OCI-LY7 (cell line): ENCODE results near the gene ZNF670. TPM values are rescaled to one million over a fixed set of nuclear protein-coding genes. Genes with fewer than 3 reads are reported as not detected.
A peak's percentile ranks its signal among the peaks of the same experiment; 100 is the strongest.

ENCODE experiments used
- BruUV-seq: library from RNA; stranded (reverse); fragments of 400-500 nt; replicated peaks from 2 replicates; lab custom pipeline; 2021; lab: Mats Ljungman, UMichigan
- CTCF ChIA-PET: fragments of 300-600 bp; sonication (Branson Sonifier 250); formaldehyde crosslinking; loops from one replicate; lab custom pipeline; 2022; ENCODE audit warnings: antibody characterized with exemption; ENCODE audit not compliant: unreplicated experiment; lab: Charles Lee
- POLR2A ChIA-PET: fragments of 300-600 bp; sonication (Branson Sonifier 250); formaldehyde crosslinking; loops from one replicate; lab custom pipeline; 2022; ENCODE audit warnings: antibody characterized with exemption; lab: Charles Lee
- DNase-seq: peaks from one replicate; pipeline ENCODE4 v3.0.0-alpha.2; 2015; ENCODE audit warnings: low spot score
- H2AFZ ChIP-seq: fragments of 200-600 bp; sonication (generic), shearing (Covaris generic); 2 replicates; pipeline ENCODE4 v1.6.1; 2014; ENCODE audit warnings: mild to moderate bottlenecking, antibody characterized with exemption, low read length, moderate library complexity
- H3K27ac ChIP-seq: fragments of 200-600 bp; sonication (generic); 2 replicates; pipeline ENCODE4 v1.5.1; 2014; ENCODE audit warnings: mixed run types, low read depth, mild to moderate bottlenecking, moderate library complexity, low read length, inconsistent platforms; ENCODE audit not compliant: poor library complexity, severe bottlenecking
- H3K36me3 ChIP-seq: fragments of 200-600 bp; sonication (generic); 2 replicates; pipeline ENCODE4 v1.6.1; 2014; ENCODE audit warnings: mild to moderate bottlenecking, antibody characterized with exemption, low read length, moderate library complexity, mixed read lengths; ENCODE audit not compliant: insufficient read depth
- H3K4me1 ChIP-seq: fragments of 200-600 bp; sonication (generic); 2 replicates; pipeline ENCODE4 v1.5.1; 2014; ENCODE audit warnings: mild to moderate bottlenecking, low read length; ENCODE audit not compliant: insufficient read depth, poor library complexity, severe bottlenecking
- H3K4me2 ChIP-seq: fragments of 200-600 bp; sonication (generic); 2 replicates; pipeline ENCODE4 v1.6.1; 2014; ENCODE audit warnings: mild to moderate bottlenecking, low read length
- H3K4me3 ChIP-seq: fragments of 200-600 bp; sonication (generic); 2 replicates; pipeline ENCODE4 v1.5.1; 2014; ENCODE audit warnings: mild to moderate bottlenecking, low read depth, low read length; ENCODE audit not compliant: poor library complexity, severe bottlenecking
- H3K79me2 ChIP-seq: fragments of 200-600 bp; sonication (generic); 2 replicates; pipeline ENCODE4 v1.6.1; 2016; ENCODE audit warnings: low read depth, mild to moderate bottlenecking, low read length, moderate library complexity, mixed read lengths; ENCODE audit not compliant: insufficient read depth
- H3K9me2 ChIP-seq: fragments of 200-600 bp; sonication (generic); 2 replicates; pipeline ENCODE4 v1.6.1; 2016; ENCODE audit warnings: mild to moderate bottlenecking, low read length, mixed read lengths; ENCODE audit not compliant: insufficient read depth
- H3K9me3 ChIP-seq: fragments of 200-600 bp; sonication (generic); 2 replicates; pipeline ENCODE4 v1.6.1; 2014; ENCODE audit warnings: mild to moderate bottlenecking, mixed run types, low read length, mixed read lengths
- H4K20me1 ChIP-seq: fragments of 200-600 bp; sonication (generic); 2 replicates; pipeline ENCODE4 v1.6.1; 2014; ENCODE audit warnings: mild to moderate bottlenecking, antibody characterized with exemption, low read length, moderate library complexity, mixed read lengths; ENCODE audit not compliant: insufficient read depth
- EZH2phosphoT487 ChIP-seq: fragments of 200-600 bp; sonication (generic); IDR thresholded peaks from 2 replicates; pipeline ENCODE4 v1.6.1; 2018; ENCODE audit warnings: low read depth, borderline replicate concordance, mild to moderate bottlenecking, mixed run types, antibody characterized with exemption, low read length, moderate library complexity, mixed read lengths
- intact Hi-C: fragments of 100-400 bp; cut with micrococcal nuclease; formaldehyde crosslinking; loops from one replicate; pipeline ENCODE4 v1.10.0; 2022; ENCODE audit not compliant: unreplicated experiment
- total RNA-seq, 2 experiments: library from RNA; depleted of rRNA in 1 of 2; stranded (reverse); fragments of >200 nt in 1 of 2; shearing (Covaris generic) in 1 of 2; gene quantifications; 2 replicates each; pipeline ENCODE4 v1.2.3, GENCODE V29; 2014 to 2022
- TF ChIP-seq, protein P1 (sequence below): fragments of 200-600 bp; sonication (generic); conservative IDR thresholded peaks from 2 replicates; pipeline ENCODE4 v1.5.1; 2014; ENCODE audit warnings: mild to moderate bottlenecking, antibody characterized with exemption, low read length, moderate library complexity, mixed read lengths

ZNF670 gene
- total RNA-seq, 2 experiments from 2014 or later = 5.5 to 8.6 TPM

DNA sequence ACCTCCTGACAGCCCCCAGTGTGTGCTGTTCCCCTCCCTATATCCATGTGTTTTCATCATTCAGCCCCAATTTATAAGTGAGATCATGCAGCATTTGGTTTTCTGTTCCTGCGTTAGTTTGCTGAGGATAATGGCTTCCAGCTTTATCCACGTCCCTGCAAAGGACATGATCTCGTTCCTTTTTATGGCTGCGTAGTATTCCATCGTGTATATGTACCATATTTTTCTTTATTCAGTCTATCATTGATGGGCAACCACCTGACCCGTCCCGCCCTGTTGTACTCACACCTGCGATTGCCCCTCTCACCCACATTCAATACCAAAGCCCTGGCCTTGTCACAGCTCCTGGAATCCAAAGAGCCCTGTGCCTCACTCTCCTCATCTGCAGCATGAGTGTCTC lies 6.2 kb upstream of the ZNF670 start:
- TF ChIP-seq EZH2phosphoT487 = no peak
- Histone ChIP-seq H3K4me1 (no peaks in the 10 kb centered on the region), H2AFZ (no peak overlapping the region), H3K79me2 (no peaks in the 10 kb centered on the region), H4K20me1 (no peaks in the 10 kb centered on the region), H3K36me3 (no peaks in the 10 kb centered on the region), H3K9me2 (no peaks in the 10 kb centered on the region), H3K4me2 (no peak overlapping the region), H3K4me3 (no peak overlapping the region), H3K27ac (no peak overlapping the region), H3K9me3 (no peaks in the 10 kb centered on the region)
- no TSS peak for BruUV-seq
- no peak for DNase-seq
- intact Hi-C loops = no loop called here
- ChIA-PET POLR2A (no interaction called here), CTCF (no interaction called here)

DNA sequence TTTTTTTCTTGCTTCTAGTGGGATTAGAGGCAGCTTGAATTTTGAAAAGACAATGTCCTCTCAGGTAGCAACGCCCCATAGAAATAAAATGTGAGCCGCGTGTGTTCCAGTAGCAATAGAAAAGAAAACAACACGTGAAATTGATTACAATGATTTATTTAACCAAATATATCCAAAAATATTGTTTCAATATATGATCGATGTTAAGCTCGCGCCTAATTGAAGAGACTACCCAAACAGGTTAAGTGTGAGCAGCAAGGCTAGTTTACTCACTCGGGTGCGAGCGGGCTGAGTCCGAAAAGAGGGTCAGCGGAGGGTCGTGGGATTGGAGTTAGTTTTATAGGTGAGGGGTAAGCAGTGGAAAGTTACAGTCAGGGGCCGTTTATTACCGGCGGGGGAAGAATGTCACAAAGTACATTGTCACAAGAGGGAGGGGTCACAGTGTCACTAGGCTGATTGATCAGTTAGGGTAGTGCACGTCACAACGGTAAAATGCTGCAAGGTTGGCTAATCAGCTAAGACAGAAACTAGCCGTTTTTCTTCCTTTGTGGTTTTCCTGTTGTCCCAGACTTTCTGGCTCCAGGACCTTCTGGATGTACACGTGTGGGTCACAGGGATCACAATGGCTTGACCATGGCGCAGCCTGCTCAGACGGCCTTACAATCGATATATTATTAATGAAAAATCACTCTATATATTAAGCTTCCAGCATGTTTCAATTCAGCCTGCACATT lies 697 bp upstream of the ZNF670 start:
- ChIA-PET CTCF (no interaction called here), POLR2A (interaction anchor here (0.6 to 1.0 kb wide), 10 partner anchors 24 to 1692 kb away, joined by 3 to 6 read pairs (median 4); partner anchors contain the start of gene AHCTF1)
- no peaks in the 10 kb centered on the region for H4K20me1 ChIP-seq
- TF ChIP-seq EZH2phosphoT487 = no peak
- TF ChIP-seq, protein P1, sequence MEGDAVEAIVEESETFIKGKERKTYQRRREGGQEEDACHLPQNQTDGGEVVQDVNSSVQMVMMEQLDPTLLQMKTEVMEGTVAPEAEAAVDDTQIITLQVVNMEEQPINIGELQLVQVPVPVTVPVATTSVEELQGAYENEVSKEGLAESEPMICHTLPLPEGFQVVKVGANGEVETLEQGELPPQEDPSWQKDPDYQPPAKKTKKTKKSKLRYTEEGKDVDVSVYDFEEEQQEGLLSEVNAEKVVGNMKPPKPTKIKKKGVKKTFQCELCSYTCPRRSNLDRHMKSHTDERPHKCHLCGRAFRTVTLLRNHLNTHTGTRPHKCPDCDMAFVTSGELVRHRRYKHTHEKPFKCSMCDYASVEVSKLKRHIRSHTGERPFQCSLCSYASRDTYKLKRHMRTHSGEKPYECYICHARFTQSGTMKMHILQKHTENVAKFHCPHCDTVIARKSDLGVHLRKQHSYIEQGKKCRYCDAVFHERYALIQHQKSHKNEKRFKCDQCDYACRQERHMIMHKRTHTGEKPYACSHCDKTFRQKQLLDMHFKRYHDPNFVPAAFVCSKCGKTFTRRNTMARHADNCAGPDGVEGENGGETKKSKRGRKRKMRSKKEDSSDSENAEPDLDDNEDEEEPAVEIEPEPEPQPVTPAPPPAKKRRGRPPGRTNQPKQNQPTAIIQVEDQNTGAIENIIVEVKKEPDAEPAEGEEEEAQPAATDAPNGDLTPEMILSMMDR = no peak; the same call in 1 of the 2 replicates
- H3K4me2 ChIP-seq = peak overlapping the region; percentile 87
- H3K36me3 ChIP-seq = peaks cover 18% of the 10 kb centered on the region
- peak overlapping the region; percentile 91 for H2AFZ ChIP-seq
- H3K79me2 ChIP-seq = peaks cover 32% of the 10 kb centered on the region
- DNase-seq = no peak
- peaks cover 7% of the 10 kb centered on the region; the same call in 1 of the 2 replicates for H3K9me3 ChIP-seq
- H3K9me2 ChIP-seq = no peaks in the 10 kb centered on the region
- H3K27ac ChIP-seq = no peak overlapping the region
- BruUV-seq = no TSS peak
- H3K4me3 ChIP-seq = peak overlapping the region; percentile 85
- peaks cover 18% of the 10 kb centered on the region for H3K4me1 ChIP-seq
- intact Hi-C loops = loop anchor here (2.0 to 5.0 kb wide), 3 partner anchors 133 to 572 kb away; partner anchors contain the start of genes AHCTF1 and SMYD3

DNA sequence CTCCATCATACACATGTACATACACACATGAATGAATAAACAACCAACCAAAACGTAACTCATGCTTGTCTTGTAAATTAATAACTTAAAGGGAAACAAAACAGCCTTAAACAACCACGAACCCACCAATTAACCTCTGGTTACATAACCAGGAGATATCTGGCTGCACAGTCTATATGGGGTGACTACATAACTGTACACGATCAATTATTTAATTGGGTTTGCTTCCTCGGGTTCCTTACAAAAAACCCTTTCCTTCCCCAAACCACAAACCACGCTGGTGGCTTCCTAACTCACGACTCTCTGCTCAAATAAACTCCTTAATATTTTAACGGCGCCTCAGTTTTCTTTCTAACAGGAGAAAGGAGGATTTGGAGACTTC lies 744 bp downstream of the ZNF670 start:
- POLR2A ChIA-PET = interaction anchor here (1.0 kb wide), 1 partner anchor 146 kb away, joined by 3 read pairs; the partner anchor contains the start of gene AHCTF1
- H3K79me2 ChIP-seq = peaks cover 41% of the 10 kb centered on the region
- BruUV-seq = no TSS peak
- CTCF ChIA-PET = no interaction called here
- H3K27ac ChIP-seq = no peak overlapping the region
- peak overlapping the region; percentile 91 for H2AFZ ChIP-seq
- no peaks in the 10 kb centered on the region for H4K20me1 ChIP-seq
- peaks cover 18% of the 10 kb centered on the region for H3K4me1 ChIP-seq
- no peaks in the 10 kb centered on the region for H3K9me2 ChIP-seq
- peak overlapping the region; percentile 85 for H3K4me3 ChIP-seq
- peak; percentile 14 for DNase-seq
- peak overlapping the region; percentile 87 for H3K4me2 ChIP-seq
- H3K36me3 ChIP-seq = peaks cover 31% of the 10 kb centered on the region
- peaks cover 16% of the 10 kb centered on the region; the same call in 1 of the 2 replicates for H3K9me3 ChIP-seq
- intact Hi-C loops = loop anchor here (2.0 to 5.0 kb wide), 3 partner anchors 134 to 571 kb away; partner anchors contain the start of genes AHCTF1 and SMYD3
- TF ChIP-seq EZH2phosphoT487 = no peak
- TF ChIP-seq, protein P1 = no peak
